GM12878 (cell line): ENCODE data around the gene RBPMS2. TPM values are rescaled to one million over a fixed set of nuclear protein-coding genes. Genes with fewer than 3 reads are reported as not detected.

ENCODE experiments used
- ATAC-seq: fragments of 200-7000 bp; cut with Tn5 transposase; 3 replicates; pipeline ENCODE4 v1.9.1; 2020; ENCODE audit warnings: mild to moderate bottlenecking, moderate library complexity
- BruUV-seq: library from RNA; stranded (reverse); fragments of 400-500 nt; replicated peaks from 2 replicates; lab custom pipeline; 2021; lab: Mats Ljungman, UMichigan
- CTCF ChIA-PET: fragments of 300-600 bp; sonication (Branson Sonifier 250); formaldehyde crosslinking; extraction: SDS; loops from one replicate; lab custom pipeline; 2021; ENCODE audit warnings: inconsistent platforms; lab: Yijun Ruan, JAX
- POLR2A ChIA-PET: fragments of 350-600 bp; formaldehyde crosslinking; extraction: SDS; loops from one replicate; lab custom pipeline; 2021; ENCODE audit warnings: inconsistent platforms; lab: Charles Lee
- RAD21 ChIA-PET: fragments of 300-600 bp; sonication (Branson Sonifier 250); formaldehyde crosslinking; loops from one replicate; lab custom pipeline; 2023; ENCODE audit warnings: antibody characterized with exemption; ENCODE audit not compliant: unreplicated experiment; lab: Charles Lee
- SMC1A ChIA-PET: fragments of 300-600 bp; sonication (Branson Sonifier 250); formaldehyde crosslinking; loops from one replicate; lab custom pipeline; 2023; ENCODE audit not compliant: unreplicated experiment, uncharacterized antibody; lab: Charles Lee
- DNase-seq: peaks from one replicate; pipeline ENCODE4 v3.0.0-alpha.2; 2011; ENCODE audit warnings: low read depth, low spot score
- FAIRE-seq: peaks from 3 replicates; lab custom pipeline; 2011; peaks lifted over from hg19 to GRCh38; lab: Jason Lieb, UNC
- H2AFZ ChIP-seq: 2 replicates; pipeline ENCODE4 v1.6.0; 2011; ENCODE audit warnings: low read depth, low read length, control low read depth; ENCODE audit not compliant: control insufficient read depth
- H3K27ac ChIP-seq: 2 replicates; pipeline ENCODE4 v1.5.1; 2011; ENCODE audit warnings: control low read depth; ENCODE audit not compliant: control insufficient read depth, insufficient read depth
- H3K27me3 ChIP-seq, 2 experiments: replicated peaks in 1 of 2; 2 replicates each; pipeline versions ENCODE4 v1.6.0 to v1.6.1; 2011; ENCODE audit warnings: low read length in 1 of 2; ENCODE audit not compliant: control insufficient read depth in 2 of 2, insufficient read depth in 2 of 2
- H3K36me3 ChIP-seq, 2 experiments: 2 replicates each; pipeline ENCODE4 v1.5.1; 2011; ENCODE audit warnings: low read length in 1 of 2; ENCODE audit not compliant: control insufficient read depth in 2 of 2, insufficient read depth in 2 of 2
- H3K4me1 ChIP-seq: 2 replicates; pipeline ENCODE4 v1.6.1; 2011; ENCODE audit warnings: mild to moderate bottlenecking, low read length, moderate library complexity, mixed read lengths; ENCODE audit not compliant: control insufficient read depth, insufficient read depth
- H3K4me2 ChIP-seq: 2 replicates; pipeline ENCODE4 v1.6.0; 2011; ENCODE audit warnings: control low read depth; ENCODE audit not compliant: control insufficient read depth, insufficient read depth
- H3K4me3 ChIP-seq: fragments of 200-600 bp; sonication (generic); 2 replicates; pipeline ENCODE4 v1.5.1; 2016
- H3K79me2 ChIP-seq: 2 replicates; pipeline ENCODE4 v1.6.0; 2011; ENCODE audit warnings: low read length; ENCODE audit not compliant: control insufficient read depth, insufficient read depth
- H3K9ac ChIP-seq: 2 replicates; pipeline ENCODE4 v1.8.0; 2011; ENCODE audit warnings: low read length, control low read depth, mixed read lengths; ENCODE audit not compliant: control insufficient read depth, insufficient read depth
- H3K9me3 ChIP-seq: replicated peaks from 3 replicates; pipeline ENCODE4 v1.5.1; 2011; ENCODE audit warnings: mild to moderate bottlenecking, low read length; ENCODE audit not compliant: control insufficient read depth, insufficient read depth
- H4K20me1 ChIP-seq: 2 replicates; pipeline ENCODE4 v1.6.0; 2011; ENCODE audit not compliant: control insufficient read depth, insufficient read depth
- BHLHE40 ChIP-seq, 2 experiments: fragments of 450-650 bp in 1 of 2; IDR thresholded peaks; 2 replicates each; pipeline ENCODE4 v1.6.1; 2011 to 2017; ENCODE audit warnings: low read depth in 2 of 2, borderline replicate concordance in 1 of 2, improper control_type of control experiment in 1 of 2, low read length in 1 of 2, mild to moderate bottlenecking in 1 of 2
- CBX3 ChIP-seq: fragments of 200-600 bp; sonication (generic); IDR thresholded peaks from 2 replicates; pipeline ENCODE4 v1.6.1; 2016; ENCODE audit warnings: low read depth, borderline replicate concordance
- MLLT1 ChIP-seq: fragments of 450-650 bp; IDR thresholded peaks from 2 replicates; pipeline ENCODE4 v1.6.1; 2016; ENCODE audit warnings: mild to moderate bottlenecking
- NBN ChIP-seq: fragments of 450-650 bp; IDR thresholded peaks from 2 replicates; pipeline ENCODE4 v1.6.1; 2016
- NFYA ChIP-seq: IDR thresholded peaks from 2 replicates; pipeline ENCODE4 v1.6.1; 2011; ENCODE audit warnings: low read depth, mild to moderate bottlenecking, low read length, improper control_type of control experiment, borderline replicate concordance
- POU2F2 ChIP-seq: IDR thresholded peaks from 3 replicates; pipeline ENCODE4 v1.6.1; 2011; ENCODE audit warnings: low read depth, mild to moderate bottlenecking, low read length, borderline replicate concordance
- STAT1 ChIP-seq: fragments of 450-650 bp; conservative IDR thresholded peaks from 2 replicates; pipeline ENCODE4 v1.6.1; 2014; ENCODE audit warnings: antibody characterized with exemption, mild to moderate bottlenecking
- ZBED1 ChIP-seq: IDR thresholded peaks from 2 replicates; pipeline ENCODE4 v1.6.1; 2016; ENCODE audit warnings: borderline replicate concordance
- ZNF274 ChIP-seq: IDR thresholded peaks from one replicate; pipeline ENCODE4 v1.8.0; 2011; ENCODE audit not compliant: insufficient read length, insufficient read depth
- WGBS: methylation state at CpG from one replicate; pipeline ENCODE4 v1.1.6; 2016; ENCODE audit warnings: low lambda C conversion rate; ENCODE audit not compliant: insufficient replicate concordance, insufficient coverage; ENCODE audit errors: missing lambda C conversion rate; 5-methylcytosine and 5-hydroxymethylcytosine counted together
- in situ Hi-C: fragments of 300-500 bp; cut with MboI; formaldehyde crosslinking; loops from 9 replicates; pipeline ENCODE4 v1.14.3; 2018; ENCODE audit warnings: mixed read lengths
- intact Hi-C: fragments of 100-400 bp; cut with micrococcal nuclease; formaldehyde crosslinking; loops from one replicate; pipeline ENCODE4 v1.14.2; 2022; ENCODE audit not compliant: unreplicated experiment
- polyA plus RNA-seq, 11 experiments: library from polyadenylated mRNA; depleted of rRNA in 4 of 11; unstranded in 6 of 11; stranded (reverse) in 5 of 11; fragments of >200 nt; fragmentation: Nextera tagmentation in 4 of 11; fragmentation: Illumina TruSeq in 1 of 11; extraction: Ambion mirVana in 4 of 11; extraction: Trizol in 1 of 11; gene quantifications; 1 replicate in 1 of 11; 2 replicates in 10 of 11; pipeline versions ENCODE4 v1.2.1 to v1.2.3, GENCODE V29; 2011 to 2016; ENCODE audit warnings: inconsistent platforms in 2 of 11, missing spikeins in 2 of 11, low read depth in 1 of 11
- total RNA-seq, 4 experiments: library from RNA; depleted of rRNA in 3 of 4; stranded (reverse); fragments of >200 nt in 3 of 4; fragmentation: Illumina TruSeq in 1 of 4; extraction: Trizol in 1 of 4; gene quantifications; 2 replicates each; pipeline versions ENCODE4 v1.2.1 to v1.2.3, GENCODE V29; 2013 to 2021
- TF ChIP-seq, protein P1 (sequence below): IDR thresholded peaks from 2 replicates; pipeline ENCODE4 v1.6.1; 2011; ENCODE audit warnings: borderline replicate concordance, low read depth, mild to moderate bottlenecking, moderate library complexity, mixed read lengths, low read length; ENCODE audit not compliant: insufficient read depth; ENCODE audit errors: extremely low read length
- TF ChIP-seq, protein P2 (sequence below): IDR thresholded peaks from 2 replicates; pipeline ENCODE4 v1.6.1; 2012; ENCODE audit warnings: mild to moderate bottlenecking, low read depth, low read length

RBPMS2 gene
- total and polyA plus RNA-seq, 10 of the 15 experiments (the other 5 are each of a cell fraction or from before 2014, with no cell fraction given): 0.06 to 0.31 (median 0.19) TPM; not detected in 3

DNA sequence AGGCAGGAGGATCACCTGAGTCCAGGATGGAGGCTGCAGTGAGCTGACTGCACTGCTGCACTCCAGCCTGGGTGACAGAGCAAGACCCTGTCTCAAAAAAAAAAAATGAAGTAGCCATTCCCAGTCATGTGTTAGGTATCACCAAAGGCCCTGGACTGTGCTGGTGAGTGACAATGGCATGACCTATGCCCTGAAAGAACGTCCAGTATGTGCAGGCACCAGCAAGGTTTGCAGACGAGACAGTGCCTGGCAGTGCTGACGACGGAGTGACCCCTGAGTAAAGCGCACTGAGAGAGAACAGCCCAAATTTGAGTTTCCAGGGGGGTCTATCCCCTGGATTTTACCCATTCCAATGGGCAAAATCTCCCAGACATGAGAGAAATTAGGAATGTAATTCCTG lies 45.2 kb downstream of the RBPMS2 start:
- intact Hi-C loops: loop anchor here (5.0 to 10.0 kb wide), 3 partner anchors 162 to 355 kb away; no protein-coding TSS in a partner anchor
- Histone ChIP-seq H3K36me3 (no peaks in the 10 kb centered on the region), H3K4me1 (peaks cover 11% of the 10 kb centered on the region), H3K79me2 (no peaks in the 10 kb centered on the region), H4K20me1 (no peaks in the 10 kb centered on the region), H3K9ac (no peak overlapping the region), H3K27me3 (no peaks in the 10 kb centered on the region; a peak in 1 of 4 replicates), H3K4me3 (no peak overlapping the region), H2AFZ (no peak overlapping the region), H3K27ac (no peak overlapping the region), H3K9me3 (no peaks in the 10 kb centered on the region), H3K4me2 (no peak overlapping the region)
- BruUV-seq: no TSS peak
- FAIRE-seq (no peak), ATAC-seq (no peak), DNase-seq (no peak)
- ChIA-PET SMC1A (interaction anchor here (1.1 to 7.9 kb wide), 12 partner anchors 10 to 520 kb away, joined by 3 to 169 read pairs (median 4); partner anchors contain the start of gene PIF1), RAD21 (interaction anchor here (0.6 to 10.2 kb wide), 7 partner anchors 44 to 279 kb away, joined by 3 to 148 read pairs (median 6); no protein-coding TSS in a partner anchor), CTCF (interaction anchor here (0.5 to 20.1 kb wide), 15 partner anchors 9 to 522 kb away, joined by 3 to 529 read pairs (median 4); partner anchors contain the start of gene KBTBD13), POLR2A (no interaction called here)
- TF ChIP-seq NBN (no peak), POU2F2 (no peak), MLLT1 (no peak), STAT1 (no peak), ZBED1 (no peak), BHLHE40 (IDR thresholded peaks at IDR 0.05; ENCODE audit: borderline replicate concordance in 1 of 2, low read depth in 2 of 2, low read length in 1 of 2) (no peak), NFYA (no peak), CBX3 (no peak), ZNF274 (no peak)
- TF ChIP-seq, protein P1, sequence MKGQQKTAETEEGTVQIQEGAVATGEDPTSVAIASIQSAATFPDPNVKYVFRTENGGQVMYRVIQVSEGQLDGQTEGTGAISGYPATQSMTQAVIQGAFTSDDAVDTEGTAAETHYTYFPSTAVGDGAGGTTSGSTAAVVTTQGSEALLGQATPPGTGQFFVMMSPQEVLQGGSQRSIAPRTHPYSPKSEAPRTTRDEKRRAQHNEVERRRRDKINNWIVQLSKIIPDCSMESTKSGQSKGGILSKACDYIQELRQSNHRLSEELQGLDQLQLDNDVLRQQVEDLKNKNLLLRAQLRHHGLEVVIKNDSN: no peak
- TF ChIP-seq, protein P2, sequence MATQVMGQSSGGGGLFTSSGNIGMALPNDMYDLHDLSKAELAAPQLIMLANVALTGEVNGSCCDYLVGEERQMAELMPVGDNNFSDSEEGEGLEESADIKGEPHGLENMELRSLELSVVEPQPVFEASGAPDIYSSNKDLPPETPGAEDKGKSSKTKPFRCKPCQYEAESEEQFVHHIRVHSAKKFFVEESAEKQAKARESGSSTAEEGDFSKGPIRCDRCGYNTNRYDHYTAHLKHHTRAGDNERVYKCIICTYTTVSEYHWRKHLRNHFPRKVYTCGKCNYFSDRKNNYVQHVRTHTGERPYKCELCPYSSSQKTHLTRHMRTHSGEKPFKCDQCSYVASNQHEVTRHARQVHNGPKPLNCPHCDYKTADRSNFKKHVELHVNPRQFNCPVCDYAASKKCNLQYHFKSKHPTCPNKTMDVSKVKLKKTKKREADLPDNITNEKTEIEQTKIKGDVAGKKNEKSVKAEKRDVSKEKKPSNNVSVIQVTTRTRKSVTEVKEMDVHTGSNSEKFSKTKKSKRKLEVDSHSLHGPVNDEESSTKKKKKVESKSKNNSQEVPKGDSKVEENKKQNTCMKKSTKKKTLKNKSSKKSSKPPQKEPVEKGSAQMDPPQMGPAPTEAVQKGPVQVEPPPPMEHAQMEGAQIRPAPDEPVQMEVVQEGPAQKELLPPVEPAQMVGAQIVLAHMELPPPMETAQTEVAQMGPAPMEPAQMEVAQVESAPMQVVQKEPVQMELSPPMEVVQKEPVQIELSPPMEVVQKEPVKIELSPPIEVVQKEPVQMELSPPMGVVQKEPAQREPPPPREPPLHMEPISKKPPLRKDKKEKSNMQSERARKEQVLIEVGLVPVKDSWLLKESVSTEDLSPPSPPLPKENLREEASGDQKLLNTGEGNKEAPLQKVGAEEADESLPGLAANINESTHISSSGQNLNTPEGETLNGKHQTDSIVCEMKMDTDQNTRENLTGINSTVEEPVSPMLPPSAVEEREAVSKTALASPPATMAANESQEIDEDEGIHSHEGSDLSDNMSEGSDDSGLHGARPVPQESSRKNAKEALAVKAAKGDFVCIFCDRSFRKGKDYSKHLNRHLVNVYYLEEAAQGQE: no peak
- in situ Hi-C loops: loop anchor here (5.0 kb wide), 2 partner anchors 82 to 177 kb away; no protein-coding TSS in a partner anchor
- WGBS: 36% methylated on average over 5 of the region's 5 CpGs
